HCT116 (cell line): ENCODE results near the gene C11orf54. TPM values are rescaled to one million over a fixed set of nuclear protein-coding genes. Genes with fewer than 3 reads are reported as not detected.

Source experiments
- ATAC-seq: fragments of 200-7000 bp; cut with Tn5 transposase; 2 replicates; pipeline ENCODE4 v1.9.1; 2020; ENCODE audit warnings: mild to moderate bottlenecking, moderate library complexity
- BruUV-seq: library from RNA; stranded (reverse); fragments of 400-500 nt; replicated peaks from 2 replicates; lab custom pipeline; 2021; lab: Mats Ljungman, UMichigan
- CTCF ChIA-PET: fragments of 300-600 bp; sonication (Branson Sonifier 250); formaldehyde crosslinking; loops from one replicate; lab custom pipeline; 2021; ENCODE audit warnings: antibody characterized with exemption; lab: Charles Lee
- POLR2A ChIA-PET: fragments of 300-600, 350-600 bp; sonication (Branson Sonifier 250); formaldehyde crosslinking; loops from one replicate; lab custom pipeline; 2021; ENCODE audit warnings: antibody characterized with exemption; lab: Charles Lee
- RAD21 ChIA-PET, 2 experiments: fragments of 300-600 bp; sonication (Branson Sonifier 250); formaldehyde crosslinking; loops; one replicate each; lab custom pipeline; 2023; ENCODE audit warnings: low total read pairs in 2 of 2; ENCODE audit not compliant: uncharacterized antibody in 2 of 2, unreplicated experiment in 2 of 2, low non-redundant PET in 1 of 2; lab: Charles Lee
- DNase-seq: peaks from one replicate; pipeline ENCODE4 v3.0.0-alpha.2; 2010; ENCODE audit warnings: low read depth, low spot score
- H2AFZ ChIP-seq: fragments of 200-600 bp; shearing (Covaris generic), sonication (generic); 2 replicates; pipeline ENCODE4 v1.6.1; 2017; ENCODE audit warnings: low read depth, mixed run types, mixed read lengths, antibody characterized with exemption, low read length; ENCODE audit not compliant: poor library complexity, severe bottlenecking
- H3K27ac ChIP-seq: 2 replicates; pipeline ENCODE4 v1.5.1; 2012; ENCODE audit warnings: low read depth, low read length
- H3K27me3 ChIP-seq: fragments of 200-600 bp; sonication (generic); 2 replicates; pipeline ENCODE4 v1.6.1; 2016; ENCODE audit warnings: mixed run types, low read length, mixed read lengths; ENCODE audit not compliant: insufficient read depth
- H3K36me3 ChIP-seq, 2 experiments: fragments of 200-500 bp in 1 of 2; fragments of 200-600 bp in 1 of 2; sonication (Bioruptor generic) in 1 of 2; sonication (generic) in 1 of 2; 2 replicates each; pipeline versions ENCODE4 v1.5.1 to v1.6.1; 2014 to 2016; ENCODE audit warnings: low read length in 2 of 2, inconsistent platforms in 1 of 2, mixed read lengths in 1 of 2, mixed run types in 1 of 2; ENCODE audit not compliant: insufficient read depth in 2 of 2, control insufficient read depth in 1 of 2
- H3K4me1 ChIP-seq, 2 experiments: fragments of 200-600 bp in 1 of 2; sonication (generic) in 1 of 2; 2 replicates each; pipeline versions ENCODE4 v1.5.1 to v1.6.1; 2012 to 2017; ENCODE audit warnings: low read length in 2 of 2, inconsistent platforms in 1 of 2, mild to moderate bottlenecking in 1 of 2, mixed read lengths in 1 of 2, mixed run types in 1 of 2, moderate library complexity in 1 of 2; ENCODE audit not compliant: insufficient read depth in 2 of 2, control insufficient read depth in 1 of 2
- H3K4me2 ChIP-seq: fragments of 200-600 bp; sonication (generic); 2 replicates; pipeline ENCODE4 v1.6.1; 2017; ENCODE audit warnings: mixed run types, low read length, mixed read lengths
- H3K4me3 ChIP-seq, 2 experiments: fragments of 200-600 bp in 1 of 2; sonication (generic) in 1 of 2; replicated peaks in 1 of 2; 2 replicates each; pipeline ENCODE4 v1.5.1; 2011 to 2016; ENCODE audit warnings: low read length in 2 of 2, control low read depth in 1 of 2, low read depth in 1 of 2, mild to moderate bottlenecking in 1 of 2, mixed read lengths in 1 of 2, mixed run types in 1 of 2
- H3K79me2 ChIP-seq: fragments of 200-600 bp; sonication (generic); 2 replicates; pipeline ENCODE4 v1.6.1; 2017; ENCODE audit warnings: mild to moderate bottlenecking, mixed run types, low read length, moderate library complexity, mixed read lengths; ENCODE audit not compliant: insufficient read depth
- H3K9ac ChIP-seq: fragments of 200-600 bp; sonication (generic); 2 replicates; pipeline ENCODE4 v1.6.1; 2016; ENCODE audit warnings: low read length, mixed read lengths
- H3K9me2 ChIP-seq: fragments of 200-600 bp; sonication (generic), shearing (Covaris generic); 2 replicates; pipeline ENCODE4 v1.6.1; 2017; ENCODE audit warnings: mixed run types, mild to moderate bottlenecking, moderate library complexity; ENCODE audit not compliant: insufficient read depth
- H3K9me3 ChIP-seq, 2 experiments: fragments of 200-500 bp in 1 of 2; fragments of 200-600 bp in 1 of 2; sonication (Bioruptor generic) in 1 of 2; sonication (generic) in 1 of 2; 2 replicates each; pipeline ENCODE4 v1.6.1; 2014 to 2017; ENCODE audit warnings: low read length in 2 of 2, mixed read lengths in 2 of 2, inconsistent platforms in 1 of 2, low read depth in 1 of 2, mild to moderate bottlenecking in 1 of 2, mixed run types in 1 of 2, moderate library complexity in 1 of 2; ENCODE audit not compliant: control insufficient read depth in 1 of 2, insufficient read depth in 1 of 2
- H4K20me1 ChIP-seq: fragments of 200-600 bp; sonication (generic), shearing (Covaris generic); 2 replicates; pipeline ENCODE4 v1.6.1; 2017; ENCODE audit warnings: mixed run types, mild to moderate bottlenecking, moderate library complexity; ENCODE audit not compliant: insufficient read depth
- FOSL1 ChIP-seq: IDR thresholded peaks from 2 replicates; pipeline ENCODE4 v1.6.1; 2012; ENCODE audit warnings: low read depth
- POLR2A ChIP-seq: IDR thresholded peaks from 2 replicates; pipeline ENCODE4 v1.7.0; 2011; ENCODE audit warnings: borderline replicate concordance; ENCODE audit not compliant: insufficient read depth, insufficient read length; ENCODE audit errors: extremely low read depth
- POLR2AphosphoS5 ChIP-seq: IDR thresholded peaks from 2 replicates; pipeline ENCODE4 v1.6.1; 2011; ENCODE audit warnings: mild to moderate bottlenecking, low read depth, low read length, moderate library complexity
- RAD21 ChIP-seq: IDR thresholded peaks from 2 replicates; pipeline ENCODE4 v1.6.1; 2012; ENCODE audit warnings: low read depth, mild to moderate bottlenecking
- SIN3A ChIP-seq: IDR thresholded peaks from 2 replicates; pipeline ENCODE4 v1.6.1; 2012; ENCODE audit warnings: low read depth
- SP1 ChIP-seq: IDR thresholded peaks from 2 replicates; pipeline ENCODE4 v1.6.1; 2012; ENCODE audit warnings: low read depth
- YY1 ChIP-seq: IDR thresholded peaks from 2 replicates; pipeline ENCODE4 v1.6.1; 2011; ENCODE audit warnings: low read length, low read depth, moderate library complexity, mild to moderate bottlenecking; ENCODE audit not compliant: insufficient replicate concordance; ENCODE audit errors: extremely low read depth
- ZFX ChIP-seq: fragments of 450-650 bp; IDR thresholded peaks from 2 replicates; pipeline ENCODE4 v1.6.1; 2017
- ZNF274 ChIP-seq: fragments of 200-500 bp; sonication (Bioruptor generic); IDR thresholded peaks from 2 replicates; pipeline ENCODE4 v1.6.1; 2014; ENCODE audit warnings: mild to moderate bottlenecking, low read depth, low read length, inconsistent platforms
- intact Hi-C: fragments of 100-400 bp; cut with micrococcal nuclease; formaldehyde crosslinking; loops from 2 replicates; pipeline ENCODE4 v1.10.0; 2022
- total RNA-seq: library from RNA; stranded (reverse); gene quantifications from one replicate; pipeline ENCODE4 v1.2.1, GENCODE V29; 2021; ENCODE audit not compliant: unreplicated experiment
- TF ChIP-seq, protein P1 (sequence below), 3 experiments: fragments of 200-600 bp in 1 of 3; sonication (generic) in 1 of 3; IDR thresholded peaks in 2 of 3; conservative IDR thresholded peaks in 1 of 3; 2 replicates each; pipeline ENCODE4 v1.5.1; 2012 to 2017; ENCODE audit warnings: low read depth in 2 of 3, low read length in 2 of 3, antibody characterized with exemption in 1 of 3, borderline replicate concordance in 1 of 3, control low read depth in 1 of 3, mild to moderate bottlenecking in 1 of 3, mixed read lengths in 1 of 3, mixed run types in 1 of 3, moderate library complexity in 1 of 3; ENCODE audit not compliant: insufficient read depth in 1 of 3
- TF ChIP-seq, protein P2 (sequence below): IDR thresholded peaks from 2 replicates; pipeline ENCODE4 v1.6.1; 2012

Gene C11orf54
- total RNA-seq, 1 experiment from 2014 or later, result 26.1 TPM

DNA sequence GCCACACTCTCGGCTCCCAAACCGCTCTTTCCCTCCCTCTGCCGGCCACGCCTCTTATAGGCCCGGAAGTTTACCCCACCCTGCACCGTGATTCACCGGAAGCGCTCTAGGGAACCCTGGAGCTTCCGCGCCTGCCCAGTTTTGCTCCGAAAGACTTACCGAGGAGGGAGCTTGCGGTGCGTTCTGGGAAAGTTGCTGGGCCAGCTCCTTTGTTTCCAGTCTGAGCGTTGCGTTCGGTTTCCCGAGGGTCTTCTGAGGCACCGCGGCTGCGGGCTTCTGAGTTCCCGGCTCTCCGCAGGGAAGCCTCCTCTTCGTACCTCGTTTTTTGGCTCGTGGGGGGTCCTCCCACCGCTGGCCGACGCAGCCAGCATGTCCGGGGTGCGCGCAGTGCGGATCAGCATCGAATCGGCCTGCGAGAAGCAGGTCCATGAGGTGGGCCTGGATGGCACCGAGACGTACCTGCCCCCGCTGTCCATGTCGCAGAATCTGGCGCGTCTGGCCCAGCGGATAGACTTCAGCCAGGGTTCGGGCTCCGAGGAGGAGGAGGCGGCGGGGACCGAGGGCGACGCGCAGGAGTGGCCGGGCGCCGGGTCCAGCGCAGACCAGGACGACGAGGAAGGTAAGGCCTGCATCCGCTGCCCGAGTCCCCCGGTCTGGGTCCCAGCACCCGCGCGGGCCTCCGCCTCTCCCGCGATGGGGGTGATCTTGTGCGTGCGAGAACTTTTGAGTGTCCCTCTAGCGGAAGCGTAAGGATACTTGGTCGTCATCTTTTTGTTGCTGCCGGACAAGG lies 42.9 kb downstream of the C11orf54 start, which contains the start of gene MED17:
Gene MED17, plus strand, starts transcription at position 138 of the 790 bp plus-strand sequence. Its CDS starts 232 bp downstream, at position 370.
- Histone ChIP-seq H3K9ac (peak within 1 kb of the TSS; percentile 98), H4K20me1 (peaks cover 15% of the 10 kb centered on the region; the same call in 1 of the 2 replicates), H3K79me2 (peaks cover 52% of the 10 kb centered on the region), H3K27me3 (no peaks in the 10 kb centered on the region), H3K36me3 (peaks cover 8 to 13% of the 10 kb centered on the region in 2 experiments; a peak in 3 of 4 replicates), H2AFZ (peak within 1 kb of the TSS; percentile 49), H3K9me3 (no peaks in the 10 kb centered on the region), H3K4me2 (peak within 1 kb of the TSS; percentile 77), H3K4me3 (peak within 1 kb of the TSS; percentile 75 to 93), H3K9me2 (no peaks in the 10 kb centered on the region), H3K4me1 (peaks cover 9 to 12% of the 10 kb centered on the region in 2 experiments; a peak in 3 of 4 replicates), H3K27ac (peak within 1 kb of the TSS; percentile 87)
- CTCF ChIA-PET, result interaction anchor here (0.8 to 1.1 kb wide), 4 partner anchors 26 to 550 kb away, joined by 3 to 7 read pairs (median 4); partner anchors contain the start of genes C11orf54 and TAF1D
- intact Hi-C loops, result loop anchor here (2.0 kb wide), 1 partner anchor 44 kb away; the partner anchor contains the start of genes C11orf54 and TAF1D
- RAD21 ChIA-PET, result interaction anchor here in 1 of 2 experiments (0.9 kb wide), 1 partner anchor 43 kb away, joined by 4 read pairs; the partner anchor contains the start of genes C11orf54 and TAF1D
- DNase-seq, result peak; percentile 81
- BruUV-seq, result TSS peak; percentile 61
- TF ChIP-seq POLR2A (peak; percentile 97), FOSL1 (peak; percentile 41; the same call in 1 of the 2 replicates), POLR2AphosphoS5 (peak; percentile 98), ZFX (peak; percentile 91), RAD21 (no peak), YY1 (peak; percentile 60), SP1 (peak; percentile 44), SIN3A (peak; percentile 88), ZNF274 (no peak)
- TF ChIP-seq, protein P1, sequence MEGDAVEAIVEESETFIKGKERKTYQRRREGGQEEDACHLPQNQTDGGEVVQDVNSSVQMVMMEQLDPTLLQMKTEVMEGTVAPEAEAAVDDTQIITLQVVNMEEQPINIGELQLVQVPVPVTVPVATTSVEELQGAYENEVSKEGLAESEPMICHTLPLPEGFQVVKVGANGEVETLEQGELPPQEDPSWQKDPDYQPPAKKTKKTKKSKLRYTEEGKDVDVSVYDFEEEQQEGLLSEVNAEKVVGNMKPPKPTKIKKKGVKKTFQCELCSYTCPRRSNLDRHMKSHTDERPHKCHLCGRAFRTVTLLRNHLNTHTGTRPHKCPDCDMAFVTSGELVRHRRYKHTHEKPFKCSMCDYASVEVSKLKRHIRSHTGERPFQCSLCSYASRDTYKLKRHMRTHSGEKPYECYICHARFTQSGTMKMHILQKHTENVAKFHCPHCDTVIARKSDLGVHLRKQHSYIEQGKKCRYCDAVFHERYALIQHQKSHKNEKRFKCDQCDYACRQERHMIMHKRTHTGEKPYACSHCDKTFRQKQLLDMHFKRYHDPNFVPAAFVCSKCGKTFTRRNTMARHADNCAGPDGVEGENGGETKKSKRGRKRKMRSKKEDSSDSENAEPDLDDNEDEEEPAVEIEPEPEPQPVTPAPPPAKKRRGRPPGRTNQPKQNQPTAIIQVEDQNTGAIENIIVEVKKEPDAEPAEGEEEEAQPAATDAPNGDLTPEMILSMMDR (IDR thresholded peaks at IDR 0.05 in 2 of 3, conservative IDR thresholded peaks at IDR 0.05 in 1 of 3; ENCODE audit: borderline replicate concordance in 1 of 3, insufficient read depth in 1 of 3, low read depth in 2 of 3, low read length in 2 of 3), result peak in 2 of 3 experiments; percentile 46 to 47; a peak in 4 of 6 replicates
- TF ChIP-seq, protein P2, sequence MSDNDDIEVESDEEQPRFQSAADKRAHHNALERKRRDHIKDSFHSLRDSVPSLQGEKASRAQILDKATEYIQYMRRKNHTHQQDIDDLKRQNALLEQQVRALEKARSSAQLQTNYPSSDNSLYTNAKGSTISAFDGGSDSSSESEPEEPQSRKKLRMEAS, result no peak
- POLR2A ChIA-PET, result interaction anchor here (0.8 to 2.3 kb wide), 9 partner anchors 8 to 1185 kb away, joined by 3 to 39 read pairs (median 4); partner anchors contain the start of genes C11orf54 and TAF1D
- peak; percentile 93 for ATAC-seq
